Suppressor macrophage (primary cell): ENCODE data around the gene SPG21.
A peak's percentile ranks its signal among the peaks of the same experiment; 100 is the strongest.

Source experiments
- DNase-seq, 4 experiments: peaks; one replicate each; pipeline ENCODE4 v3.0.0-alpha.2; 2020 to 2022

SPG21 gene

DNA sequence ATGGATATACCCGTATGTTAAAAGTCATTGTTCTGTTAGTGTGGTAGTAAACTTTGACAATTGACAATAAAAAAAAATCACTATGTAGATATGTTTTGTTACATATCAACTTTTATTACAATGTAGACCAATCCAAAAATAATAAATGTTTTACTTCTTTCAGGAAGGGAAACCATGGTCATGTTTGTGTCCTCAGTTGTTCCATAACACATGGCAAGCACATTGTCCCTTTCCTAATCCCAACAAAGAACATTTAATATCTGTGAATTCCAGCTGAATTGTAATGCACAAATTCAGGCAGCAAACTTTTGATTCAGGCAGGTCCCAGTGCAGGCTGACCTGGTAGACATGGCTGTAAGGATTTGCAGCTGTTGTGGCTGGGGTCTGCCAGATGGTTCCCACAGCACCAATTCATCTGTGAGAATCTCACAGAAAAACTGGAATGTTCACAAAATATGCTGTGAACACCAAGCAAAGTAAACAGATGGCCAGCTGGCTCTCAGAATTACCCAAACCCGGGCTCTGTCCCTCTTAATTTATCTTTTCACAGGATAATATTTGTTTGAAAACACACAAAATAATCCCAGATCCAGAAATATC is 1.9 kb upstream of the SPG21 start:
- DNase-seq, result no peak

GRCh38 chr15:64990168-64990470 is 405 bp upstream of the SPG21 start:
- DNase-seq, result no peak

GRCh38 chr15:64987136-64987535 is 2.6 kb downstream of the SPG21 start:
- DNase-seq, result no peak

- peak; percentile 57 to 89 (median 77) for DNase-seq
These were observed 4.2 kb downstream of the SPG21 start for GRCh38 chr15:64985366-64986033.

GRCh38 chr15:64982472-64982871 is 7.2 kb downstream of the SPG21 start:
- no peak for DNase-seq

GRCh38 chr15:64981812-64982431 is 7.8 kb downstream of the SPG21 start:
- no peak for DNase-seq

- no peak for DNase-seq
These were observed 10.4 kb downstream of the SPG21 start for GRCh38 chr15:64979252-64979710.

DNA sequence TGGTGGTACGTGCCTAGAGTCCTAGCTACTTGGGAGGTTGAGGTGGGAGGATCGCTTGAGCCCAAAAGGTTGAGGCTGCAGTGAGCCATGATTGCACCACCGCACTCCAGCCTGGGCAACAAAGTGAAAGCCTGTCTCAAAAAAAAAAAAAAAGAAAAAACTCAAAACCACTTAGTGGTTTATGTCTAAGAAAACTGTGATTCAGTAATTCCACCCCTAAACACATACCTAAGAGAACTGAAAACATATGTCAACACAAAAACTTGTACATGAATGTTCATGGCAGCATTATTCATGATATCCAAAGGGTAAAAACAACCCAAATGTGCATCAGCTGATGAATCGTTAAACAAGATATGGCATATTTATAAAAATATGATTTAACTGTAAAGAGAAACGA is 14.3 kb downstream of the SPG21 start:
- no peak for DNase-seq

GRCh38 chr15:64970698-64971097 is 19.0 kb downstream of the SPG21 start:
- DNase-seq, result peak; percentile 73 to 85 (median 84)

DNA sequence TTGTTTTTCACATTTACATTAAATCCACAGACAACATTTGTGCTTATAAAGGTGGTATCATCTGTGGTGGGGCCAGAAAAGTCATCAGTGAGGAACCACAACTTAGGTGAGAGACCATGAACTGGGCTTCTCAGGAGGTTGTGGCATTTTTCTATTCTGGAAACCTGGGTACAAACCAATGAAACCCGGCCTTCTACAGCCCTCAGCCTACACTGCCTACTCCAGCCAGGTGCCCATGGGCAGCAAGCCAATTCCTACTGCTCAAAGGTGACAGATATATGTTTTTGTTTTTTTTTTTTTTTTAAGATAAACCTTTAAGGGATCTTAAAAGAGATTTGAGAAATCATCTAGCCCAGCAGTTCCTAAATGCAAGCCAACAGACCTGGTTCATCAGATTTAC is 20.3 kb downstream of the SPG21 start:
- no peak for DNase-seq

GRCh38 chr15:64961013-64961412 is 28.7 kb downstream of the SPG21 start:
- DNase-seq, result no peak

DNA sequence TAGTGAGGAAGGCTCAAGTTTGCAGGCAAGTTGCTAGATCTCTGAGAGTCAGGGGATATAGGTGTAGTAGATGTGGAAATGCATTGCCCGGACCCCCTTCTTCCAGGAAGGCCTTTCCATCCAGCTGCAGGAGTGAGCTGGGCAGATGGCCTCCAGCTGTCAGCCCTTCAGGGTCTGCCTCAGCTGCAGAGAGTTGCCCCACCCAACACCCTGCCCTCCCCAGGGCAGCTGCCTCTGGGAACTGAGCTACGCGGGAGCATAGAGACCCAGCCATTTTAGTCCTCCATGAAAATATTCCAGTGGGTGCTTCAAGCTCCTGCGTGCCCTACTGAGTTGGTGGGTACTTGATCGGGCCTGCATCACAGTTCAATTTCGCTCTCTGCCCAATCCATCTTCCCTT is 29.6 kb downstream of the SPG21 start:
- DNase-seq, result no peak

GRCh38 chr15:64959128-64959527 is 30.6 kb downstream of the SPG21 start:
- DNase-seq, result no peak

DNA sequence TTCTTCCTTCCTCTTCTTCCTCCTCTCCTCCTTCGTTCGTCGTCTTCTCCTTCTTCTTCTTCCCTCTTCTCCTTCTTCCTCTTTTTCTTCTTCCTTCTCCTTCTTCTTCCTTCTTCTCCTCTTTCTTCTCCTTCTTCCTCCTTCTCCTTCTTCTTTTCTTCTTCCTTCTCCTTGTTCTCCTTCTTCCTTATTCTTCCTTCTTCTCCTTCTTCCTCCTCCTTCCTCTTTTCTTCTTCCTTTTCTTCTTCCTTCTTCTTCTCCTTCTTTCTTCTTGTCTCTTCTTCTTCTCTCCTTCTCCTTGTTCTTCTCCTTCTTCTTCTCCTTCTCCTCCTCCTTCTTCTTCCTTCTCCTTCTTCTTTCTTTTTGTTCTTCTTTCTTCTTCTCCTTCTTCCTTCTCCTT is 35.3 kb downstream of the SPG21 start:
- no peak for DNase-seq

GRCh38 chr15:64951777-64952418 is 37.8 kb downstream of the SPG21 start:
- no peak for DNase-seq

- DNase-seq, result no peak
These were observed 38.8 kb downstream of the SPG21 start for GRCh38 chr15:64950888-64951287.

GRCh38 chr15:64949383-64950186 is 40.1 kb downstream of the SPG21 start:
- no peak for DNase-seq

DNA sequence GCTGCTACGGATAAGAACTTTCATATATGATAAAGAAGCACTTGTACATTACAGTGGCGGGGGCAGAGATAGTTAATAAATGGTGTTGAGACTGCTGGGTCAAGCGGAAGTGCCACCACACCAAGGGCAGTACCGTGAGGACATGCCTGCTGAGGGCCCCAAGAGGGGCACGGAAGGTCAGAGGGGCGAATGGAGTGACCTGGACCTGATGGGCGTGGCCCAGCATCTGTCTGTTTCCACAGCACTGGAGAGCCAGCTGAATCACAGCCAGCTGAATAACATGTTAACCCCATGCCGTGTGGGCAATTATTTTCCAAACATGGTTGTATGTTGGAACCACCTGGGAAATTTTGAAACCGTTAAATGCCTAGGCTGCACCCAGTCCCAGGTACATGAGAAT is 40.8 kb downstream of the SPG21 start:
- no peak for DNase-seq

DNA sequence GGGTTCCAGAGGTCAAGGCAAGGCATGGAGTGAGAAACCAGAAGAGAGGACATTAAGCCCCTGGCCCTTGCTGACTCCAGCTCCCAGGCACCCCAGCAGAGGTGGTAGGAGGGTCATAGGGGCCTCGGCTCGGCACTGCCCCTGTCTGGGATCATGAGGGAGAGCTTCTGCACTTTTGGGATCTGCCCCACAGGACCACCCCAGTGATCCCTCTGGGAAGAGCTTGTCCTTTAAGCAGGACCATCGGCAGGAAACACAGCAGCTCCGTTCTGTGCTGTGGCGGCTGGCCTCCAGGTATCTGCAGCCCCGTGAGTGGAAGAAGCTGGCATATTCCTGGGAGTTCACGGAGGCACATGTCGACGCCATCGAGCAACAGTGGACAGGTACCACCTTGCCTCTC is 42.5 kb downstream of the SPG21 start:
- no peak for DNase-seq

DNA sequence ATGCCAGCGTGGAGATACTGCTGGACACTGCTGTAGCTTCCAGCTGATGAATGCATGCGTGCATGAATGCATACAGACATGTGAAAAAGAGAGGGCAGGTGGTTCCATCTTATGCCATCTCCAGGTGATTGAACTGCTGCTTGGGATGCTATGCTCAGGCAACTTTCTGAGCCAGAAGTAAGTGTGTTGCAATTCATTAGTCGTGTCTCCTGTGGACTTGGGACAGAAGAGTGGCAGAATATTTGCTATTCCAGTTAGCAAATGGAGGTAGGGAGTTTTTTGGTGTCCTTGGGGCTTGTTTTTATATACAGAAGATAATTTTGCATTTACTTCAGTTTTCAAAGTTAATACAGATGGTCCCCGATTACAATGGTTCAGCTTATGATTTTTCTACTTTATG is 44.8 kb downstream of the SPG21 start:
- no peak for DNase-seq

GRCh38 chr15:64943512-64944225 is 46.0 kb downstream of the SPG21 start:
- DNase-seq, result no peak

DNA sequence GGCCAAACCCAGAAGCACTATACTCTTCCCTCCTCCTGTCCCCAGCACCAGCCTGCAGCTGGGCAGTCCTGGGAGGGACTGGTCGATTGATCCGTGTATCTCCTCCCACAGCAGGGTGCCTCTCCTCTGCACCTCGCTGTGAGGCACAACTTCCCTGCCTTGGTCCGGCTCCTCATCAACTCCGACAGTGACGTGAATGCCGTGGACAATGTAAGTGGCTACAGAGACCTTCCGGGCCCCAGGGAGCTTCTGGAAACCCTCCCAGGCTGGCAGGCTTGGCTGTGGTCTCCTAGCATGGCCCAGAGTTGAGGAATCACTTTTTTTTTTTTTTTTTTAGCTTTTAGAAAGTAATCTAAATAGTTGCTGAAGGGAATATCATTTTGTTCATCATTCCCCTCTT is 47.4 kb downstream of the SPG21 start:
- DNase-seq, result no peak
